Smooth muscle cell (in vitro differentiated cells): ENCODE measurements around the gene KAZN. TPM values are rescaled to one million over a fixed set of nuclear protein-coding genes. Genes with fewer than 3 reads are reported as not detected.

Experiments used
- DNase-seq: peaks from one replicate; lab custom pipeline; 2025; ENCODE audit not compliant: unreplicated experiment; lab: John Stamatoyannopoulos, UW
- H2AFZ ChIP-seq: fragments of 200-600 bp; sonication (generic); 2 replicates; pipeline ENCODE4 v1.6.0; 2016; ENCODE audit warnings: antibody characterized with exemption, low read depth, mild to moderate bottlenecking
- H3F3A ChIP-seq: fragments of 200-600 bp; sonication (generic); 2 replicates; pipeline ENCODE4 v1.6.0; 2017; ENCODE audit warnings: antibody characterized with exemption, low read depth
- H3K27ac ChIP-seq: fragments of 200-600 bp; sonication (generic); 2 replicates; pipeline ENCODE4 v1.5.1; 2016; ENCODE audit warnings: low read depth, mild to moderate bottlenecking
- H3K27me3 ChIP-seq: fragments of 200-600 bp; sonication (generic); 2 replicates; pipeline ENCODE4 v1.6.1; 2016; ENCODE audit warnings: low read depth, mild to moderate bottlenecking
- H3K36me3 ChIP-seq: fragments of 200-600 bp; sonication (generic); 2 replicates; pipeline ENCODE4 v1.5.1; 2016; ENCODE audit warnings: low read depth
- H3K4me1 ChIP-seq: fragments of 200-600 bp; sonication (generic); 2 replicates; pipeline ENCODE4 v1.5.1; 2016; ENCODE audit warnings: low read depth
- H3K4me2 ChIP-seq: fragments of 200-600 bp; sonication (generic); 2 replicates; pipeline ENCODE4 v1.6.0; 2016; ENCODE audit warnings: mild to moderate bottlenecking
- H3K4me3 ChIP-seq: fragments of 200-600 bp; sonication (generic); 2 replicates; pipeline ENCODE4 v1.5.1; 2016; ENCODE audit warnings: mild to moderate bottlenecking
- H3K79me2 ChIP-seq: fragments of 200-600 bp; sonication (generic); 2 replicates; pipeline ENCODE4 v1.6.0; 2016; ENCODE audit warnings: low read depth, mild to moderate bottlenecking
- H3K9ac ChIP-seq: fragments of 200-600 bp; sonication (generic); 2 replicates; pipeline ENCODE4 v1.6.0; 2016; ENCODE audit warnings: low read depth
- H3K9me3 ChIP-seq: fragments of 200-600 bp; sonication (generic); replicated peaks from 2 replicates; pipeline ENCODE4 v1.5.1; 2016; ENCODE audit warnings: low read depth
- H4K20me1 ChIP-seq: fragments of 200-600 bp; sonication (generic); 2 replicates; pipeline ENCODE4 v1.6.0; 2016; ENCODE audit warnings: low read depth
- WGBS: methylation state at CpG from one replicate; pipeline ENCODE4 v1.1.7; 2016; ENCODE audit warnings: low lambda C conversion rate; 5-methylcytosine and 5-hydroxymethylcytosine counted together
- polyA plus RNA-seq: library from polyadenylated mRNA; unstranded; fragments of >200 nt; fragmentation: Nextera tagmentation; extraction: Ambion mirVana; gene quantifications from 2 replicates; pipeline ENCODE4 v1.2.1, GENCODE V29; 2016
- total RNA-seq: library from RNA; depleted of rRNA; stranded (reverse); fragments of >200 nt; gene quantifications from 2 replicates; pipeline ENCODE4 v1.2.3, GENCODE V29; 2014
- TF ChIP-seq, protein P1 (sequence below): fragments of 200-600 bp; sonication (generic); IDR thresholded peaks from 2 replicates; pipeline ENCODE4 v1.5.1; 2017; ENCODE audit warnings: borderline replicate concordance, mild to moderate bottlenecking, antibody characterized with exemption; ENCODE audit not compliant: insufficient read depth, poor library complexity, severe bottlenecking

Gene KAZN
- total and polyA plus RNA-seq, 2 experiments from 2014 or later: 6.3 to 8.2 TPM

DNA sequence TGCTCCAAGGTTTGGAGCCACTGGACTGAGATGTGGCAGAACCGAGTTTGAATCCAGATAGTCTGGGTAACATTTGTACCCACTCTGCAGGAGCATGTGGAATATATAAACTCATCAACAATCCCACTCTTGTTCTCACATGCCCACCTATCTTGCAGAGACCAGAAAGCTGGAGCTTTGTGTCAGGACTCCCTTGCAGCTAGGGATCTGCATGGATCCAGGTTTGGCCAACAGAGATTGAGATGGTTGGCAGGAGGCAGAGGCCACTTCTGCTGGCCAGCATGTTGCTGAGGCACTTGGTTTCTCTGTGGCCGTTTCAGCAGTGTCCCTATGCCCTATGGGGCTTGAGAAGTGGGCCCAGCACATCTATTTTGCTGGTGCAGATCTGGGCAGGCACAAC is 208.3 kb downstream of the KAZN start:
- TF ChIP-seq, protein P1, sequence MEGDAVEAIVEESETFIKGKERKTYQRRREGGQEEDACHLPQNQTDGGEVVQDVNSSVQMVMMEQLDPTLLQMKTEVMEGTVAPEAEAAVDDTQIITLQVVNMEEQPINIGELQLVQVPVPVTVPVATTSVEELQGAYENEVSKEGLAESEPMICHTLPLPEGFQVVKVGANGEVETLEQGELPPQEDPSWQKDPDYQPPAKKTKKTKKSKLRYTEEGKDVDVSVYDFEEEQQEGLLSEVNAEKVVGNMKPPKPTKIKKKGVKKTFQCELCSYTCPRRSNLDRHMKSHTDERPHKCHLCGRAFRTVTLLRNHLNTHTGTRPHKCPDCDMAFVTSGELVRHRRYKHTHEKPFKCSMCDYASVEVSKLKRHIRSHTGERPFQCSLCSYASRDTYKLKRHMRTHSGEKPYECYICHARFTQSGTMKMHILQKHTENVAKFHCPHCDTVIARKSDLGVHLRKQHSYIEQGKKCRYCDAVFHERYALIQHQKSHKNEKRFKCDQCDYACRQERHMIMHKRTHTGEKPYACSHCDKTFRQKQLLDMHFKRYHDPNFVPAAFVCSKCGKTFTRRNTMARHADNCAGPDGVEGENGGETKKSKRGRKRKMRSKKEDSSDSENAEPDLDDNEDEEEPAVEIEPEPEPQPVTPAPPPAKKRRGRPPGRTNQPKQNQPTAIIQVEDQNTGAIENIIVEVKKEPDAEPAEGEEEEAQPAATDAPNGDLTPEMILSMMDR: no peak
- Histone ChIP-seq H3K27ac (no peak overlapping the region), H3K4me3 (no peak overlapping the region), H3K79me2 (no peaks in the 10 kb centered on the region), H3K9me3 (no peaks in the 10 kb centered on the region), H2AFZ (no peak overlapping the region), H3K9ac (no peak overlapping the region), H4K20me1 (no peaks in the 10 kb centered on the region), H3K36me3 (no peaks in the 10 kb centered on the region), H3K27me3 (no peaks in the 10 kb centered on the region), H3K4me1 (no peaks in the 10 kb centered on the region), H3K4me2 (no peak overlapping the region), H3F3A (no peaks in the 10 kb centered on the region)
- 89% methylated on average over 2 of the region's 2 CpGs for WGBS
- DNase-seq: no peak

DNA sequence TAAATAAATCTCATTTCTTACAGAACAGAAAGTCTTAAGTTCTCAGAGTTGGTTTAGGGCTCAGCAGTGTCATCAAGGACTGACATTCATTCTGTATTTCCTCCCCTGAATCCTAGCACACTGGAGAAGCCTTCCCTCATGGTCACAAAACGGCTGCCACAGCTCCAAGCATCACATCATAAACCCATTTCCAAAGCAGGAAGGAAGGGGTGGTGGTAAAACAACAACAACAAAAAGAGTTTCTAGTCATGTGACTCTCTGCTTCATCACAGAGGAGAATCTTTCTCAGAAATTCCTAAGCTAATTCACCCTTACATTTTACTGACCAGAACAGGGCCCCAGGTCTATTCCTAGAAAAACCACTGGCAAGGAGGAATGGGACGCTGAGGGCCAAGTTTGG is 210.3 kb downstream of the KAZN start:
- no peak for DNase-seq
- Histone ChIP-seq H3K27ac (no peak overlapping the region), H3K9me3 (no peaks in the 10 kb centered on the region), H3K4me3 (no peak overlapping the region), H3K4me2 (no peak overlapping the region), H2AFZ (no peak overlapping the region), H3F3A (no peaks in the 10 kb centered on the region), H3K79me2 (no peaks in the 10 kb centered on the region), H3K9ac (no peak overlapping the region), H3K36me3 (no peaks in the 10 kb centered on the region), H3K4me1 (no peaks in the 10 kb centered on the region), H4K20me1 (no peaks in the 10 kb centered on the region), H3K27me3 (no peaks in the 10 kb centered on the region)
- WGBS: 92% methylated on average over 2 of the region's 2 CpGs
- TF ChIP-seq, protein P1: no peak

DNA sequence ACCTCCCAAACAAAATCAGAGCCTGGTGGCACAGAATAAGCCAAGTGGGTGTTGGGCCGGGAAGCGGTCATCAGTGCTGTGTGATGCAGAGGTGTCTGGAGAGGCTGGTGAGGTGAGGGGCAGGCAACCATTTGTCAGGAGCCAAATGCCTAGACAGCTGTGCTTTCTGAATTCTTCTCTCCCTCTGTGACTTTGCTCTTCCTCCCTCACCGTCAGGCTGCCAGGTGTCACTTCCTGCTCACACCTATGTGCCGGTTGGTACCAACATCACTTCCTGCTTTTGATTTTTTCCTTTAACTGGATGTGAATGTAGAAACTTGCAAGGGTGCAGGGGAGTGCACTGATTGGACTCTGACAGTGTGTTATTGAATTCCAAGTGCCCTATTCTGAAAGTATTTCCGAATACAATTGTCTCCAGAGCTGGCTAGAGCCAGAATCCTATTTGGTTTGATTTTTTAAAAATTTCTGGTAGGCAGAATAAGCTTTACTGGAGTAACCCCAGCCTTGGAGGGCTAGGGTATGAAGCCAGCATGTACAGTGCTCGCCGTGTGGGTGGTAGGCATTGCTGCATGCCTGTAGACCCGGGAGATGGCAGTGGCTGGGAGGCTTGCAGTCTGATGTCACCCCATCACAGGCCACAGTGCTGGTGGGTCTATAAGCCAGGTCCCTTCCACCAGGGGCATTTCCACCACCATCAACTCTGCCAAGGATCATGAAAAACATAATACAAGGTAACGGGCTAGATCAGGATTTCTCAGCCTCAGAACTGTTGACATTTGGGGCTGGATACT is 210.9 kb downstream of the KAZN start:
- DNase-seq: no peak
- H3K27ac ChIP-seq: no peak overlapping the region
- no peak overlapping the region for H3K4me2 ChIP-seq
- H3K27me3 ChIP-seq: no peaks in the 10 kb centered on the region
- no peaks in the 10 kb centered on the region for H3K4me1 ChIP-seq
- no peaks in the 10 kb centered on the region for H3K79me2 ChIP-seq
- no peaks in the 10 kb centered on the region for H3K9me3 ChIP-seq
- TF ChIP-seq, protein P1: no peak
- H3K4me3 ChIP-seq: no peak overlapping the region
- WGBS: 92% methylated on average over 9 of the region's 9 CpGs
- H3K9ac ChIP-seq: no peak overlapping the region
- H2AFZ ChIP-seq: no peak overlapping the region
- no peaks in the 10 kb centered on the region for H4K20me1 ChIP-seq
- no peaks in the 10 kb centered on the region for H3K36me3 ChIP-seq
- H3F3A ChIP-seq: no peaks in the 10 kb centered on the region
